Measurements from ENCODE around the gene CDC5L.

CDC5L gene

GRCh38 chr6:44431118-44431725 is 43.7 kb downstream of the CDC5L start:
- peak; percentile 41; the same call in 1 of the 2 replicates for TF ChIP-seq CTCF (IDR thresholded peaks at IDR 0.05; ENCODE audit: low read depth, low read length)

GRCh38 chr6:44432227-44432626 is 44.7 kb downstream of the CDC5L start:
- no peak for TF ChIP-seq CTCF (IDR thresholded peaks at IDR 0.05; ENCODE audit: low read depth, low read length)
- H3K4me3 ChIP-seq (ENCODE audit: low read depth, low read length): no peak overlapping the region

More at GRCh38 chr6:44431118-44431725, 43.7 kb downstream of the CDC5L start:
- no peak overlapping the region for H3K4me3 ChIP-seq (ENCODE audit: low read depth, low read length)

GRCh38 chr6:44432726-44433125 is 45.2 kb downstream of the CDC5L start:
- H3K4me3 ChIP-seq (ENCODE audit: low read depth, low read length): no peak overlapping the region
- no peak for TF ChIP-seq CTCF (IDR thresholded peaks at IDR 0.05; ENCODE audit: low read depth, low read length)

GRCh38 chr6:44435500-44435899 is 48.0 kb downstream of the CDC5L start:
- no peak for TF ChIP-seq CTCF (IDR thresholded peaks at IDR 0.05; ENCODE audit: low read depth, low read length)

GRCh38 chr6:44438827-44439226 is 51.3 kb downstream of the CDC5L start:
- TF ChIP-seq CTCF (IDR thresholded peaks at IDR 0.05; ENCODE audit: low read depth, low read length): no peak
- H3K4me3 ChIP-seq (ENCODE audit: low read depth, low read length): no peak overlapping the region

More at GRCh38 chr6:44435500-44435899, 48.0 kb downstream of the CDC5L start:
- H3K4me3 ChIP-seq (ENCODE audit: low read depth, low read length): no peak overlapping the region

- H3K4me3 ChIP-seq (ENCODE audit: low read depth, low read length): no peak overlapping the region
- TF ChIP-seq CTCF (IDR thresholded peaks at IDR 0.05; ENCODE audit: low read depth, low read length): no peak
These were observed 52.0 kb downstream of the CDC5L start for GRCh38 chr6:44439270-44440045.
